HepG2 (cell line): ENCODE measurements around the gene GLI3.

Experiments
- HCFC1 ChIP-seq: fragments of 150-350 bp; IDR thresholded peaks from 2 replicates; pipeline ENCODE4 v1.6.1; 2014; ENCODE audit warnings: low read depth, low read length
- POLR2A ChIP-seq, 2 experiments: IDR thresholded peaks; 2 replicates each; pipeline ENCODE4 v1.6.1; 2011; ENCODE audit warnings: low read depth in 2 of 2, low read length in 2 of 2, mild to moderate bottlenecking in 1 of 2, moderate library complexity in 1 of 2; ENCODE audit not compliant: insufficient read depth in 1 of 2
- POLR2AphosphoS5 ChIP-seq: IDR thresholded peaks from 2 replicates; pipeline ENCODE4 v1.6.1; 2012; ENCODE audit warnings: low read depth, low read length
- RELA ChIP-seq: sonication (generic); formaldehyde crosslinking; IDR thresholded peaks from 2 replicates; pipeline ENCODE4 v1.4.0; 2020; ENCODE audit warnings: missing genetic modification reagents
- SSRP1 ChIP-seq: IDR thresholded peaks from 2 replicates; pipeline ENCODE4 v1.6.1; 2016; ENCODE audit warnings: control low read depth
- ZBTB44 ChIP-seq: sonication (generic); formaldehyde crosslinking; IDR thresholded peaks from 2 replicates; pipeline ENCODE4 v1.4.0; 2020; ENCODE audit warnings: missing genetic modification reagents
- ZNF766 ChIP-seq: sonication (generic); formaldehyde crosslinking; IDR thresholded peaks from 2 replicates; pipeline ENCODE4 v1.5.0; 2020; ENCODE audit warnings: missing genetic modification reagents, borderline replicate concordance
- TF ChIP-seq, protein P1 (sequence below): sonication (generic); formaldehyde crosslinking; IDR thresholded peaks from 2 replicates; pipeline ENCODE4 v1.5.1; 2020; ENCODE audit warnings: mild to moderate bottlenecking, missing genetic modification reagents
- TF ChIP-seq, protein P2 (sequence below): sonication (generic); formaldehyde crosslinking; IDR thresholded peaks from 2 replicates; pipeline ENCODE4 v1.5.0; 2020; ENCODE audit warnings: mild to moderate bottlenecking, missing genetic modification reagents, borderline replicate concordance

DNA sequence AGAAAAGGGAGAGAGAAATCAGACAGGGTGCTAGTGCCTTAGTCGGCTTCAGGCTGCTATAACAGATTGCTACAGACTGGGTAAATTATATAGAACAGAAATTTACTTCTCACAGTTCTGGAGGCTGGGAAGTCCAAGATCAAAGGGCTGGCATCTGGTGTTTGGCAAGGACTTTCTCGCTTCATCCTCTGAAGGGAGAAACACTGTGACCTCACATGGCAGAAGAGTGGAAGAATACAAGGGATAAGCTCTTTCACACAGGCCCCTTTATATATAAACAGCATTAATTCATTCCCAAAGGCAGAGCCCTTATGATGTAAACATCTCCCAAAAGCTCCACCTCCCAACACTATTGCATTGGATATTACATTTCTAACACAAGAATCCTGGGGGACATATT is 298.6 kb downstream of the GLI3 start:
- TF ChIP-seq, protein P1, sequence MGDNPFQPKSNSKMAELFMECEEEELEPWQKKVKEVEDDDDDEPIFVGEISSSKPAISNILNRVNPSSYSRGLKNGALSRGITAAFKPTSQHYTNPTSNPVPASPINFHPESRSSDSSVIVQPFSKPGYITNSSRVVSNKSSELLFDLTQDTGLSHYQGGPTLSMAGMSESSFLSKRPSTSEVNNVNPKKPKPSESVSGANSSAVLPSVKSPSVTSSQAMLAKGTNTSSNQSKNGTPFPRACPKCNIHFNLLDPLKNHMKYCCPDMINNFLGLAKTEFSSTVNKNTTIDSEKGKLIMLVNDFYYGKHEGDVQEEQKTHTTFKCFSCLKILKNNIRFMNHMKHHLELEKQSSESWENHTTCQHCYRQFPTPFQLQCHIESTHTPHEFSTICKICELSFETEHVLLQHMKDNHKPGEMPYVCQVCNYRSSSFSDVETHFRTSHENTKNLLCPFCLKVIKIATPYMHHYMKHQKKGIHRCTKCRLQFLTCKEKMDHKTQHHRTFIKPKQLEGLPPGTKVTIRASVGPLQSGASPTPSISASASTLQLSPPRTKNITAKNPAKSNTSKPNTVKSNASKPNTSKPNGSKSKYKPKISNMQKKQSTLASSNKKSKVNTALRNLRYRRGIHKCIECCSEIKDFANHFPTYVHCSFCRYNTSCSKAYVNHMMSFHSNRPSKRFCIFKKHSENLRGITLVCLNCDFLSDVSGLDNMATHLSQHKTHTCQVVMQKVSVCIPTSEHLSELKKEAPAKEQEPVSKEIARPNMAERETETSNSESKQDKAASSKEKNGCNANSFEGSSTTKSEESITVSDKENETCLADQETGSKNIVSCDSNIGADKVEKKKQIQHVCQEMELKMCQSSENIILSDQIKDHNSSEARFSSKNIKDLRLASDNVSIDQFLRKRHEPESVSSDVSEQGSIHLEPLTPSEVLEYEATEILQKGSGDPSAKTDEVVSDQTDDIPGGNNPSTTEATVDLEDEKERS (CRISPR knock-in tag), result no peak
- no peak for TF ChIP-seq RELA (CRISPR knock-in tag)
- TF ChIP-seq ZBTB44 (CRISPR knock-in tag), result no peak
- TF ChIP-seq, protein P2, sequence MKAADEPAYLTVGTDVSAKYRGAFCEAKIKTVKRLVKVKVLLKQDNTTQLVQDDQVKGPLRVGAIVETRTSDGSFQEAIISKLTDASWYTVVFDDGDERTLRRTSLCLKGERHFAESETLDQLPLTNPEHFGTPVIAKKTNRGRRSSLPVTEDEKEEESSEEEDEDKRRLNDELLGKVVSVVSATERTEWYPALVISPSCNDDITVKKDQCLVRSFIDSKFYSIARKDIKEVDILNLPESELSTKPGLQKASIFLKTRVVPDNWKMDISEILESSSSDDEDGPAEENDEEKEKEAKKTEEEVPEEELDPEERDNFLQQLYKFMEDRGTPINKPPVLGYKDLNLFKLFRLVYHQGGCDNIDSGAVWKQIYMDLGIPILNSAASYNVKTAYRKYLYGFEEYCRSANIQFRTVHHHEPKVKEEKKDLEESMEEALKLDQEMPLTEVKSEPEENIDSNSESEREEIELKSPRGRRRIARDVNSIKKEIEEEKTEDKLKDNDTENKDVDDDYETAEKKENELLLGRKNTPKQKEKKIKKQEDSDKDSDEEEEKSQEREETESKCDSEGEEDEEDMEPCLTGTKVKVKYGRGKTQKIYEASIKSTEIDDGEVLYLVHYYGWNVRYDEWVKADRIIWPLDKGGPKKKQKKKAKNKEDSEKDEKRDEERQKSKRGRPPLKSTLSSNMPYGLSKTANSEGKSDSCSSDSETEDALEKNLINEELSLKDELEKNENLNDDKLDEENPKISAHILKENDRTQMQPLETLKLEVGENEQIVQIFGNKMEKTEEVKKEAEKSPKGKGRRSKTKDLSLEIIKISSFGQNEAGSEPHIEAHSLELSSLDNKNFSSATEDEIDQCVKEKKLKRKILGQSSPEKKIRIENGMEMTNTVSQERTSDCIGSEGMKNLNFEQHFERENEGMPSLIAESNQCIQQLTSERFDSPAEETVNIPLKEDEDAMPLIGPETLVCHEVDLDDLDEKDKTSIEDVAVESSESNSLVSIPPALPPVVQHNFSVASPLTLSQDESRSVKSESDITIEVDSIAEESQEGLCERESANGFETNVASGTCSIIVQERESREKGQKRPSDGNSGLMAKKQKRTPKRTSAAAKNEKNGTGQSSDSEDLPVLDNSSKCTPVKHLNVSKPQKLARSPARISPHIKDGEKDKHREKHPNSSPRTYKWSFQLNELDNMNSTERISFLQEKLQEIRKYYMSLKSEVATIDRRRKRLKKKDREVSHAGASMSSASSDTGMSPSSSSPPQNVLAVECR, result no peak
- no peak for TF ChIP-seq POLR2A (IDR thresholded peaks at IDR 0.05; ENCODE audit: insufficient read depth in 1 of 2, low read depth in 2 of 2, low read length in 2 of 2)
- TF ChIP-seq POLR2AphosphoS5, result no peak
- TF ChIP-seq ZNF766 (CRISPR knock-in tag), result no peak
- no peak for TF ChIP-seq SSRP1 (CRISPR knock-in tag)
- TF ChIP-seq HCFC1, result no peak
